Measurements from ENCODE around the gene ATRNL1. TPM values are rescaled to one million over a fixed set of nuclear protein-coding genes. Genes with fewer than 3 reads are reported as not detected.

ATRNL1 gene
- total RNA-seq, 1 donor from 2014 or later = 0.93 TPM

DNA sequence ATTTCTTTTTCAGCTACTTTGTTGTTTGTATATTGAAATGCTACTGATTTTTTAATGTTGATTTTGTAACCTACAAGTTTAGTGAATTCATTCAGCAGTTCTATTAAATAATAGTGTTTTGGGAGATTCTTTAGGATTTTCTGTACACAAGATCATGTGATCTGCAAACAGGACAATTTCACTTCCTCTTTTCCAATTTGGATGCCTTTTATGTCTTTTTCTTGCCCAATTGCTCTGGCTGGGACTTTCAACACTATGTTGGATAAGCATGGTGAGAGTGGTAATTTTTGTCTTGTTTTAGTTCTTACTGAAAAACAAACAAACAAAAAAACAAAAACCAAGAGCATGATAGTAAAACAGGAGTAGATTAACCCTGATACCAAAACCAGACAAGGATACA, 316.2 kb downstream of the ATRNL1 start:
- H3K4me3 ChIP-seq = no peak overlapping the region
- no peaks in the 10 kb centered on the region for H3K36me3 ChIP-seq
- TF ChIP-seq, protein P1, sequence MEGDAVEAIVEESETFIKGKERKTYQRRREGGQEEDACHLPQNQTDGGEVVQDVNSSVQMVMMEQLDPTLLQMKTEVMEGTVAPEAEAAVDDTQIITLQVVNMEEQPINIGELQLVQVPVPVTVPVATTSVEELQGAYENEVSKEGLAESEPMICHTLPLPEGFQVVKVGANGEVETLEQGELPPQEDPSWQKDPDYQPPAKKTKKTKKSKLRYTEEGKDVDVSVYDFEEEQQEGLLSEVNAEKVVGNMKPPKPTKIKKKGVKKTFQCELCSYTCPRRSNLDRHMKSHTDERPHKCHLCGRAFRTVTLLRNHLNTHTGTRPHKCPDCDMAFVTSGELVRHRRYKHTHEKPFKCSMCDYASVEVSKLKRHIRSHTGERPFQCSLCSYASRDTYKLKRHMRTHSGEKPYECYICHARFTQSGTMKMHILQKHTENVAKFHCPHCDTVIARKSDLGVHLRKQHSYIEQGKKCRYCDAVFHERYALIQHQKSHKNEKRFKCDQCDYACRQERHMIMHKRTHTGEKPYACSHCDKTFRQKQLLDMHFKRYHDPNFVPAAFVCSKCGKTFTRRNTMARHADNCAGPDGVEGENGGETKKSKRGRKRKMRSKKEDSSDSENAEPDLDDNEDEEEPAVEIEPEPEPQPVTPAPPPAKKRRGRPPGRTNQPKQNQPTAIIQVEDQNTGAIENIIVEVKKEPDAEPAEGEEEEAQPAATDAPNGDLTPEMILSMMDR (IDR thresholded peaks at IDR 0.05) = no peak
- H3K9me3 ChIP-seq = no peaks in the 10 kb centered on the region
- no peak for DNase-seq
- no peak overlapping the region for H3K27ac ChIP-seq
- H3K27me3 ChIP-seq = no peaks in the 10 kb centered on the region
- no peaks in the 10 kb centered on the region for H3K4me1 ChIP-seq
- intact Hi-C loops (cut with DNase I) = no loop called here
- no peak for ATAC-seq

DNA sequence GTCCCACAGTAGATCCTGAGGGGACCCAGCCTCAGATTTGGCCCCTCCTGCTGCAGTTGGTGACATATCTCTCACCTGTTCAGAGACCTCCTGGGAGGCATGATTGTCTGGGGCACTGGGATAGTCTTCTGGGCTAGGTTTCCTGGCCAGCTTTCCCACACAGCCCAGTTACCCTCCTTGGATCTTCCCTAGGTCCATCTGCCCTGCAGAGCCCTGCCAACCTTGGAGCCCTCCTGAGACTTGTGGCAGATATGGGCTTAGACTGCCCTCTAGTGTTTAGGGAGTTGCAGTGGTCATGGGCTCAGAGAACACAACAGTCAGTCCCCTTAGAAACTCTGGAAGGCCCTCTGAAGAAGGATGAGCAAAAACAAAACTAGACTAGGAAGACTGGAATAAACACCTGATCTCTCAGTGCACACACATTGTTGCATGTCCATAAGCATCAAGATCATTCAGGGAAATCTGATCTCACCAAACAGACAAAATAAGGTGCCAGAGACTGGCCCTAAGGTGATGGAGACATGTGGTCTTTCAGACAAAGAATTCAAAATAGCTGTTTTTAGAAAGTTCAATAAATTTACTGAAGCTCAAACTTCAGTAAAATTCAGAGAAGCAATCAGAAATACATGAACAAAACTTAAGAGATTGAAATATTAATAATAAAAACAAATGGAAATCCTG, 324.6 kb downstream of the ATRNL1 start:
- no peaks in the 10 kb centered on the region for H3K27me3 ChIP-seq
- H3K9me3 ChIP-seq = no peaks in the 10 kb centered on the region
- H3K4me1 ChIP-seq = no peaks in the 10 kb centered on the region
- intact Hi-C loops (cut with DNase I) = no loop called here
- H3K4me3 ChIP-seq = no peak overlapping the region
- H3K36me3 ChIP-seq = no peaks in the 10 kb centered on the region
- DNase-seq = no peak
- H3K27ac ChIP-seq = no peak overlapping the region
- ATAC-seq = peak; percentile 83
- TF ChIP-seq, protein P1 (IDR thresholded peaks at IDR 0.05) = peak; percentile 44

DNA sequence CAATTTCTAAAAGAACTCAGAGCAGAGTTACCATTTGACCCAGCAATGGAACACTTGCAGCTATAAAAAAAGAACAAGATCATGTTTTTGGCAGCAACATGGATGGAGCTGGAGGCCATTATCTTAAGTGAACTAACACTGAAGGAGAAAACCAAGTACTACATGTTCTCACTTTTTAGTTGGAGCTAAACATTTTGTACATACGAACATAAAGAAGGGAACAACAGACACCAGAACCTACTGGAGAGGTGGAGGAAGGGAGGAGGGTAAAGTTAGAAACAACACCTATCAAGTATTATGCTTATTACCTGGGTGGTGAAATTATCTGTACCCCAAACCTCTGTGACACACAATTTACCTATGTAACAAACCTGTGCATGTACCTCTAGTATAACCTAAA, 329.5 kb downstream of the ATRNL1 start:
- no peak overlapping the region for H3K4me3 ChIP-seq

DNA sequence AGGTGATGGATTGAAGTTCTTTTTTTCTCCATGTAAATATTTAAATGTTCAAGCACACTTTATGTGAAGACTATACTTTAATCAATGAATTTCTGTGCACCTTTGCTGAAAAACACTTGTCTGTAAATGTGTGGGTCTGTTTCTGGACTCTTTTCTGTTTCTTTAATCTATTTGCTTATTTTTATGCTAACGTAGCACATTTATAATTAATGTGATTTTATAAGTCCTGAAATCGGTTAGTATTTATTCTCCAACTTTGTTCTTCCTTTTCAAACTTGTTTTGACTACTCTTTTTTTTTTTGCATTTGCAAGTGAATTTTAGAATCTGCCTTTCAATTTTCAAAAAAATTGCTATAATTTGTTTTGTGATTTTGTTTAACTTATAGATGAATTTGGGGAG, 334.4 kb downstream of the ATRNL1 start:
- H3K27ac ChIP-seq = no peak overlapping the region
- H3K4me3 ChIP-seq = no peak overlapping the region
- no peaks in the 10 kb centered on the region for H3K36me3 ChIP-seq
- H3K4me1 ChIP-seq = no peaks in the 10 kb centered on the region
- TF ChIP-seq, protein P1 (IDR thresholded peaks at IDR 0.05) = no peak
- H3K9me3 ChIP-seq = no peaks in the 10 kb centered on the region
- ATAC-seq (no peak), DNase-seq (no peak)
- intact Hi-C loops (cut with DNase I) = no loop called here
- H3K27me3 ChIP-seq = no peaks in the 10 kb centered on the region

More for the DNA sequence above, 329.5 kb downstream of the ATRNL1 start:
- Histone ChIP-seq H3K27me3 (no peaks in the 10 kb centered on the region), H3K36me3 (no peaks in the 10 kb centered on the region), H3K9me3 (no peaks in the 10 kb centered on the region), H3K27ac (no peak overlapping the region), H3K4me1 (no peaks in the 10 kb centered on the region)
- intact Hi-C loops (cut with DNase I) = no loop called here
- DNase-seq = no peak
- TF ChIP-seq, protein P1 (IDR thresholded peaks at IDR 0.05) = no peak
- no peak for ATAC-seq

DNA sequence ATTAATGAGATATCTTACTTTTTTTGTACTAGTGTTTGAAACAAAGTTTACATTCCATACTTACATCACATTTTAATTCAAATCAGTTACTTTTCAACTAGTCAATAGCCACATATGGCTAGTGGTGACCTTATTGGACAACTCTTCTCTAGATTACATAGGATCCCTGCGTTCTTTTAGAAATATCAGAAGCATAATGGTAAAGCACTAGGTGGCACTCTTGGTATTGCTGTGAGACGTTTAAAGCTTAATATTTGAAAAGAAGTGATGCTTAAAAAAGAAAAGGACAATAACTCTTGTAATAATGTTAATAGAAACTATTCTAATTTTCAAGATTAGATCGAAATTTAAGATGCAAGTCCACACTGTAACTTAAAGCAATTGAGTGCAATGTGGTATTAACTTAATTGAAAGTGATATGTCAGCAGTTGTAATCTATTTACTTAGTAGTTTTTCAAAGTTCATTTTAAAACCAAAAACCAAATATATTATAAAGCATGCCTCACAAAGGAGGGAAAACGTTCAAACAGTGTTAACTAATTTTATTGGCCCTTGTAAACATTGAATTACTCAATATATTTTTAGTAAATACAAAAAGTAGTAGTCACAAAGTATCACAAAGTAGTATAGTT, 339.1 kb downstream of the ATRNL1 start:
- TF ChIP-seq, protein P1 (IDR thresholded peaks at IDR 0.05) = peak; percentile 31
- DNase-seq = no peak
- Histone ChIP-seq H3K4me3 (no peak overlapping the region), H3K9me3 (no peaks in the 10 kb centered on the region), H3K27me3 (no peaks in the 10 kb centered on the region), H3K27ac (no peak overlapping the region), H3K4me1 (no peaks in the 10 kb centered on the region), H3K36me3 (no peaks in the 10 kb centered on the region)
- intact Hi-C loops (cut with DNase I) = no loop called here
- ATAC-seq = no peak
